Endothelial cell (in vitro differentiated cells): ENCODE measurements around the gene CXCL5. TPM values are rescaled to one million over a fixed set of nuclear protein-coding genes. Genes with fewer than 3 reads are reported as not detected.

Experiments
- DNase-seq: peaks from one replicate; pipeline ENCODE4 v3.0.0; 2021; ENCODE audit warnings: low spot score
- H3K27ac Mint-ChIP-seq: one replicate; pipeline ENCODE4 v1.8.0; 2021; ENCODE audit warnings: mixed read lengths, inconsistent platforms; ENCODE audit not compliant: unreplicated experiment
- H3K27me3 Mint-ChIP-seq: one replicate; pipeline ENCODE4 v1.8.0; 2021; ENCODE audit warnings: mild to moderate bottlenecking, moderate library complexity, mixed read lengths, inconsistent platforms; ENCODE audit not compliant: unreplicated experiment
- H3K36me3 Mint-ChIP-seq: one replicate; pipeline ENCODE4 v1.8.0; 2021; ENCODE audit warnings: mild to moderate bottlenecking, low read depth, mixed read lengths, inconsistent platforms; ENCODE audit not compliant: unreplicated experiment
- H3K4me1 Mint-ChIP-seq: one replicate; pipeline ENCODE4 v1.8.0; 2021; ENCODE audit warnings: mild to moderate bottlenecking, mixed read lengths, inconsistent platforms; ENCODE audit not compliant: unreplicated experiment
- H3K4me3 Mint-ChIP-seq: one replicate; pipeline ENCODE4 v1.8.0; 2021; ENCODE audit warnings: mild to moderate bottlenecking, mixed read lengths, inconsistent platforms; ENCODE audit not compliant: unreplicated experiment
- H3K9me3 Mint-ChIP-seq: one replicate; pipeline ENCODE4 v1.8.0; 2021; ENCODE audit warnings: mixed read lengths, inconsistent platforms; ENCODE audit not compliant: unreplicated experiment
- total RNA-seq: library from RNA; stranded (reverse); fragmentation: NEBNext Ultra II Directional; extraction: Animal tissue kit (Norgen Biotek cat#: 25700); gene quantifications from one replicate; pipeline ENCODE4 v1.2.1, GENCODE V29; 2021; ENCODE audit not compliant: unreplicated experiment
- TF ChIP-seq, protein P1 (sequence below): fragments of 200-600 bp; sonication (generic); IDR thresholded peaks from one replicate; pipeline ENCODE4 v1.5.0; 2021; ENCODE audit warnings: antibody characterized with exemption; ENCODE audit not compliant: unreplicated experiment

CXCL5 gene
- total RNA-seq, 1 donor from 2014 or later = 3.4 TPM

GRCh38 chr4:74000301-74000700, 1.8 kb upstream of the CXCL5 start:
- no peaks in the 10 kb centered on the region for H3K27me3 Mint-ChIP-seq
- H3K27ac Mint-ChIP-seq = no peak overlapping the region
- TF ChIP-seq, protein P1, sequence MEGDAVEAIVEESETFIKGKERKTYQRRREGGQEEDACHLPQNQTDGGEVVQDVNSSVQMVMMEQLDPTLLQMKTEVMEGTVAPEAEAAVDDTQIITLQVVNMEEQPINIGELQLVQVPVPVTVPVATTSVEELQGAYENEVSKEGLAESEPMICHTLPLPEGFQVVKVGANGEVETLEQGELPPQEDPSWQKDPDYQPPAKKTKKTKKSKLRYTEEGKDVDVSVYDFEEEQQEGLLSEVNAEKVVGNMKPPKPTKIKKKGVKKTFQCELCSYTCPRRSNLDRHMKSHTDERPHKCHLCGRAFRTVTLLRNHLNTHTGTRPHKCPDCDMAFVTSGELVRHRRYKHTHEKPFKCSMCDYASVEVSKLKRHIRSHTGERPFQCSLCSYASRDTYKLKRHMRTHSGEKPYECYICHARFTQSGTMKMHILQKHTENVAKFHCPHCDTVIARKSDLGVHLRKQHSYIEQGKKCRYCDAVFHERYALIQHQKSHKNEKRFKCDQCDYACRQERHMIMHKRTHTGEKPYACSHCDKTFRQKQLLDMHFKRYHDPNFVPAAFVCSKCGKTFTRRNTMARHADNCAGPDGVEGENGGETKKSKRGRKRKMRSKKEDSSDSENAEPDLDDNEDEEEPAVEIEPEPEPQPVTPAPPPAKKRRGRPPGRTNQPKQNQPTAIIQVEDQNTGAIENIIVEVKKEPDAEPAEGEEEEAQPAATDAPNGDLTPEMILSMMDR = no peak
- no peak overlapping the region for H3K4me3 Mint-ChIP-seq
- no peaks in the 10 kb centered on the region for H3K36me3 Mint-ChIP-seq
- H3K4me1 Mint-ChIP-seq = peaks cover 15% of the 10 kb centered on the region
- no peaks in the 10 kb centered on the region for H3K9me3 Mint-ChIP-seq
- DNase-seq = no peak

- DNase-seq = no peak
- Mint-ChIP-seq H3K36me3 (no peaks in the 10 kb centered on the region), H3K9me3 (no peaks in the 10 kb centered on the region), H3K4me1 (peaks cover 7% of the 10 kb centered on the region), H3K27me3 (peaks cover 2% of the 10 kb centered on the region), H3K4me3 (no peak overlapping the region), H3K27ac (no peak overlapping the region)
- TF ChIP-seq, protein P1 = no peak
Measured at GRCh38 chr4:73992050-73992449, 6.4 kb downstream of the CXCL5 start.

GRCh38 chr4:73991742-73992000, 6.8 kb downstream of the CXCL5 start:
- Mint-ChIP-seq H3K9me3 (no peaks in the 10 kb centered on the region), H3K36me3 (no peaks in the 10 kb centered on the region), H3K27ac (no peak overlapping the region), H3K27me3 (peaks cover 2% of the 10 kb centered on the region), H3K4me3 (no peak overlapping the region), H3K4me1 (peaks cover 7% of the 10 kb centered on the region)
- no peak for DNase-seq
- TF ChIP-seq, protein P1 = no peak

GRCh38 chr4:73990988-73991741, 7.3 kb downstream of the CXCL5 start:
- TF ChIP-seq, protein P1 = no peak
- Mint-ChIP-seq H3K4me1 (peaks cover 7% of the 10 kb centered on the region), H3K27ac (no peak overlapping the region)

GRCh38 chr4:73989928-73990327, 8.5 kb downstream of the CXCL5 start:
- TF ChIP-seq, protein P1 = no peak
- Mint-ChIP-seq H3K27ac (no peak overlapping the region), H3K36me3 (no peaks in the 10 kb centered on the region), H3K9me3 (no peaks in the 10 kb centered on the region), H3K4me3 (no peak overlapping the region), H3K27me3 (peaks cover 2% of the 10 kb centered on the region), H3K4me1 (peaks cover 7% of the 10 kb centered on the region)
- no peak for DNase-seq

More at GRCh38 chr4:73990988-73991741, 7.3 kb downstream of the CXCL5 start:
- H3K36me3 Mint-ChIP-seq = no peaks in the 10 kb centered on the region
- no peak for DNase-seq
- peaks cover 2% of the 10 kb centered on the region for H3K27me3 Mint-ChIP-seq
- H3K4me3 Mint-ChIP-seq = no peak overlapping the region
- H3K9me3 Mint-ChIP-seq = no peaks in the 10 kb centered on the region
